GM12878 (cell line): ENCODE measurements around the gene IL1RAP. TPM values are rescaled to one million over a fixed set of nuclear protein-coding genes. Genes with fewer than 3 reads are reported as not detected.

ENCODE experiments used
- ATAC-seq: fragments of 200-7000 bp; cut with Tn5 transposase; 3 replicates; pipeline ENCODE4 v1.9.1; 2020; ENCODE audit warnings: mild to moderate bottlenecking, moderate library complexity
- BruUV-seq: library from RNA; stranded (reverse); fragments of 400-500 nt; replicated peaks from 2 replicates; lab custom pipeline; 2021; lab: Mats Ljungman, UMichigan
- CTCF ChIA-PET: fragments of 300-600 bp; sonication (Branson Sonifier 250); formaldehyde crosslinking; extraction: SDS; loops from one replicate; lab custom pipeline; 2021; ENCODE audit warnings: inconsistent platforms; lab: Yijun Ruan, JAX
- POLR2A ChIA-PET: fragments of 350-600 bp; formaldehyde crosslinking; extraction: SDS; loops from one replicate; lab custom pipeline; 2021; ENCODE audit warnings: inconsistent platforms; lab: Charles Lee
- RAD21 ChIA-PET: fragments of 300-600 bp; sonication (Branson Sonifier 250); formaldehyde crosslinking; loops from one replicate; lab custom pipeline; 2023; ENCODE audit warnings: antibody characterized with exemption; ENCODE audit not compliant: unreplicated experiment; lab: Charles Lee
- SMC1A ChIA-PET: fragments of 300-600 bp; sonication (Branson Sonifier 250); formaldehyde crosslinking; loops from one replicate; lab custom pipeline; 2023; ENCODE audit not compliant: unreplicated experiment, uncharacterized antibody; lab: Charles Lee
- DNase-seq: peaks from one replicate; pipeline ENCODE4 v3.0.0-alpha.2; 2011; ENCODE audit warnings: low read depth, low spot score
- FAIRE-seq: peaks from 3 replicates; lab custom pipeline; 2011; peaks lifted over from hg19 to GRCh38; lab: Jason Lieb, UNC
- H2AFZ ChIP-seq: 2 replicates; pipeline ENCODE4 v1.6.0; 2011; ENCODE audit warnings: low read depth, low read length, control low read depth; ENCODE audit not compliant: control insufficient read depth
- H3K27ac ChIP-seq: 2 replicates; pipeline ENCODE4 v1.5.1; 2011; ENCODE audit warnings: control low read depth; ENCODE audit not compliant: control insufficient read depth, insufficient read depth
- H3K27me3 ChIP-seq, 2 experiments: replicated peaks in 1 of 2; 2 replicates each; pipeline versions ENCODE4 v1.6.0 to v1.6.1; 2011; ENCODE audit warnings: low read length in 1 of 2; ENCODE audit not compliant: control insufficient read depth in 2 of 2, insufficient read depth in 2 of 2
- H3K36me3 ChIP-seq, 2 experiments: 2 replicates each; pipeline ENCODE4 v1.5.1; 2011; ENCODE audit warnings: low read length in 1 of 2; ENCODE audit not compliant: control insufficient read depth in 2 of 2, insufficient read depth in 2 of 2
- H3K4me1 ChIP-seq: 2 replicates; pipeline ENCODE4 v1.6.1; 2011; ENCODE audit warnings: mild to moderate bottlenecking, low read length, moderate library complexity, mixed read lengths; ENCODE audit not compliant: control insufficient read depth, insufficient read depth
- H3K4me2 ChIP-seq: 2 replicates; pipeline ENCODE4 v1.6.0; 2011; ENCODE audit warnings: control low read depth; ENCODE audit not compliant: control insufficient read depth, insufficient read depth
- H3K4me3 ChIP-seq: fragments of 200-600 bp; sonication (generic); 2 replicates; pipeline ENCODE4 v1.5.1; 2016
- H3K79me2 ChIP-seq: 2 replicates; pipeline ENCODE4 v1.6.0; 2011; ENCODE audit warnings: low read length; ENCODE audit not compliant: control insufficient read depth, insufficient read depth
- H3K9ac ChIP-seq: 2 replicates; pipeline ENCODE4 v1.8.0; 2011; ENCODE audit warnings: low read length, control low read depth, mixed read lengths; ENCODE audit not compliant: control insufficient read depth, insufficient read depth
- H3K9me3 ChIP-seq: replicated peaks from 3 replicates; pipeline ENCODE4 v1.5.1; 2011; ENCODE audit warnings: mild to moderate bottlenecking, low read length; ENCODE audit not compliant: control insufficient read depth, insufficient read depth
- H4K20me1 ChIP-seq: 2 replicates; pipeline ENCODE4 v1.6.0; 2011; ENCODE audit not compliant: control insufficient read depth, insufficient read depth
- ATF7 ChIP-seq: fragments of 450-650 bp; IDR thresholded peaks from 2 replicates; pipeline ENCODE4 v1.6.1; 2016; ENCODE audit warnings: low read depth, mild to moderate bottlenecking
- CREM ChIP-seq: IDR thresholded peaks from 2 replicates; pipeline ENCODE4 v1.6.1; 2014; ENCODE audit warnings: antibody characterized with exemption, low read depth
- EED ChIP-seq: sonication (generic); IDR thresholded peaks from 2 replicates; pipeline ENCODE4 v1.6.1; 2016; ENCODE audit warnings: antibody characterized with exemption, low read depth
- EGR1 ChIP-seq, 2 experiments: IDR thresholded peaks; 1 replicate in 1 of 2; 2 replicates in 1 of 2; pipeline ENCODE4 v1.6.1; 2011 to 2012; ENCODE audit warnings: low read depth in 2 of 2, low read length in 2 of 2, borderline replicate concordance in 1 of 2, mild to moderate bottlenecking in 1 of 2, moderate library complexity in 1 of 2
- ETV6 ChIP-seq, 2 experiments: fragments of 450-650 bp in 1 of 2; IDR thresholded peaks in 1 of 2; conservative IDR thresholded peaks in 1 of 2; 2 replicates each; pipeline ENCODE4 v1.6.1; 2014; ENCODE audit warnings: antibody characterized with exemption in 1 of 2, borderline replicate concordance in 1 of 2, low read depth in 1 of 2, mild to moderate bottlenecking in 1 of 2, moderate library complexity in 1 of 2
- FOS ChIP-seq: IDR thresholded peaks from 3 replicates; pipeline ENCODE4 v1.6.1; 2011; ENCODE audit warnings: borderline replicate concordance; ENCODE audit not compliant: insufficient read length; ENCODE audit errors: extremely low read depth
- FOXM1 ChIP-seq: IDR thresholded peaks from 2 replicates; pipeline ENCODE4 v1.6.1; 2012; ENCODE audit warnings: low read depth, mild to moderate bottlenecking, inconsistent platforms, low read length, moderate library complexity
- HCFC1 ChIP-seq: fragments of 150-350 bp; IDR thresholded peaks from 2 replicates; pipeline ENCODE4 v1.6.1; 2014; ENCODE audit warnings: low read length
- POLR2AphosphoS5 ChIP-seq: IDR thresholded peaks from 2 replicates; pipeline ENCODE4 v1.6.1; 2011; ENCODE audit warnings: mild to moderate bottlenecking, low read length, inconsistent platforms
- RELA ChIP-seq: fragments of 450-650 bp; IDR thresholded peaks from 2 replicates; pipeline ENCODE4 v1.8.0; 2014; ENCODE audit warnings: borderline replicate concordance; ENCODE audit not compliant: partially characterized antibody
- SUPT20H ChIP-seq: IDR thresholded peaks from 2 replicates; pipeline ENCODE4 v1.6.1; 2011; ENCODE audit warnings: low read depth, mild to moderate bottlenecking, low read length, moderate library complexity, borderline replicate concordance; ENCODE audit not compliant: control insufficient read depth
- TCF7 ChIP-seq: IDR thresholded peaks from 2 replicates; pipeline ENCODE4 v1.6.1; 2014; ENCODE audit warnings: antibody characterized with exemption, borderline replicate concordance
- ZNF384 ChIP-seq: IDR thresholded peaks from 2 replicates; pipeline ENCODE4 v1.6.1; 2012; ENCODE audit warnings: low read depth, mild to moderate bottlenecking, low read length, improper control_type of control experiment, borderline replicate concordance
- WGBS: methylation state at CpG from one replicate; pipeline ENCODE4 v1.1.6; 2016; ENCODE audit warnings: low lambda C conversion rate; ENCODE audit not compliant: insufficient replicate concordance, insufficient coverage; ENCODE audit errors: missing lambda C conversion rate; 5-methylcytosine and 5-hydroxymethylcytosine counted together
- in situ Hi-C: fragments of 300-500 bp; cut with MboI; formaldehyde crosslinking; loops from 9 replicates; pipeline ENCODE4 v1.14.3; 2018; ENCODE audit warnings: mixed read lengths
- intact Hi-C: fragments of 100-400 bp; cut with micrococcal nuclease; formaldehyde crosslinking; loops from one replicate; pipeline ENCODE4 v1.14.2; 2022; ENCODE audit not compliant: unreplicated experiment
- polyA plus RNA-seq, 11 experiments: library from polyadenylated mRNA; depleted of rRNA in 4 of 11; unstranded in 6 of 11; stranded (reverse) in 5 of 11; fragments of >200 nt; fragmentation: Nextera tagmentation in 4 of 11; fragmentation: Illumina TruSeq in 1 of 11; extraction: Ambion mirVana in 4 of 11; extraction: Trizol in 1 of 11; gene quantifications; 1 replicate in 1 of 11; 2 replicates in 10 of 11; pipeline versions ENCODE4 v1.2.1 to v1.2.3, GENCODE V29; 2011 to 2016; ENCODE audit warnings: inconsistent platforms in 2 of 11, missing spikeins in 2 of 11, low read depth in 1 of 11
- total RNA-seq, 4 experiments: library from RNA; depleted of rRNA in 3 of 4; stranded (reverse); fragments of >200 nt in 3 of 4; fragmentation: Illumina TruSeq in 1 of 4; extraction: Trizol in 1 of 4; gene quantifications; 2 replicates each; pipeline versions ENCODE4 v1.2.1 to v1.2.3, GENCODE V29; 2013 to 2021
- TF ChIP-seq, protein P1 (sequence below), 3 experiments: IDR thresholded peaks in 2 of 3; conservative IDR thresholded peaks in 1 of 3; 2 replicates each; pipeline ENCODE4 v1.5.1; 2011; ENCODE audit warnings: low read depth in 3 of 3, low read length in 3 of 3, mild to moderate bottlenecking in 3 of 3, control low read depth in 2 of 3, moderate library complexity in 2 of 3, inconsistent platforms in 1 of 3, mixed read lengths in 1 of 3; ENCODE audit not compliant: control insufficient read depth in 2 of 3, insufficient read depth in 1 of 3; ENCODE audit errors: extremely low read depth in 1 of 3
- TF ChIP-seq, protein P2 (sequence below): fragments of 450-650 bp; IDR thresholded peaks from 2 replicates; pipeline ENCODE4 v1.6.1; 2017; ENCODE audit warnings: mild to moderate bottlenecking, moderate library complexity
- TF ChIP-seq, protein P3 (sequence below): IDR thresholded peaks from 2 replicates; pipeline ENCODE4 v1.6.1; 2011; ENCODE audit warnings: borderline replicate concordance, low read depth, mild to moderate bottlenecking, moderate library complexity, mixed read lengths, low read length; ENCODE audit not compliant: insufficient read depth; ENCODE audit errors: extremely low read length
- TF ChIP-seq, protein P4 (sequence below): IDR thresholded peaks from 2 replicates; pipeline ENCODE4 v1.6.1; 2011; ENCODE audit warnings: low read depth, mild to moderate bottlenecking, low read length, moderate library complexity, borderline replicate concordance; ENCODE audit errors: extremely low read depth

Gene IL1RAP
- total and polyA plus RNA-seq, 10 of the 15 experiments (the other 5 are each of a cell fraction or from before 2014, with no cell fraction given) = 0.17 to 1.0 (median 0.44) TPM; not detected in 1

DNA sequence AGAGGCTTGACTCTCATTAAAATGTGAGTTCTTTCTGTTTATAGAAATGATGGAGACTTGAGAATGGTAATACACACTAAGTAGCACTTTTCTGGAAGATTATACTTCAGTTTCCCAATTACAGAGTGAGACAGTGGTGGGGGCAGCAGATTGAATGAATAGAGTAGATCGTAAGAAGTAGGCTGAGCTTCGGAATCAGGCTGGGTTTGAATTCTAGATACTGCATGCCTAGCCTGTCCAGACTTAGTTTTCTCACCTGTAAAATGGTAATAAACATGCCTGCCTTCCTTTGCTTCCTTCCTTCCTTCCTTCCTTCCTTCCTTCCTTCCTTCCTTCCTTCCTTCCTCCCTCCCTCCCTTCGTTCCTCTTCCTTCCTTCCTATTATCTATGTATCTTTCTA is 8.1 kb downstream of the IL1RAP start:
- Histone ChIP-seq H3K9ac (no peak overlapping the region), H3K27me3 (no peaks in the 10 kb centered on the region), H3K4me3 (no peak overlapping the region), H3K27ac (no peak overlapping the region), H3K4me2 (no peak overlapping the region), H3K9me3 (peaks cover 1% of the 10 kb centered on the region; the same call in 1 of the 3 replicates), H4K20me1 (no peaks in the 10 kb centered on the region), H2AFZ (no peak overlapping the region), H3K4me1 (no peaks in the 10 kb centered on the region), H3K36me3 (no peaks in the 10 kb centered on the region), H3K79me2 (no peaks in the 10 kb centered on the region)
- FAIRE-seq (no peak), DNase-seq (no peak), ATAC-seq (no peak)
- ChIA-PET RAD21 (no interaction called here), POLR2A (no interaction called here), SMC1A (no interaction called here), CTCF (no interaction called here)
- intact Hi-C loops (no loop called here), in situ Hi-C loops (no loop called here)
- no peak for TF ChIP-seq ZNF384
- TF ChIP-seq POLR2AphosphoS5 = no peak
- TF ChIP-seq EED = no peak
- TF ChIP-seq HCFC1 = no peak
- TF ChIP-seq SUPT20H = no peak
- no peak for TF ChIP-seq RELA
- TF ChIP-seq EGR1 (IDR thresholded peaks at IDR 0.05; ENCODE audit: borderline replicate concordance in 1 of 2, low read depth in 2 of 2, low read length in 2 of 2) = no peak
- TF ChIP-seq FOXM1 = no peak
- TF ChIP-seq, protein P1, sequence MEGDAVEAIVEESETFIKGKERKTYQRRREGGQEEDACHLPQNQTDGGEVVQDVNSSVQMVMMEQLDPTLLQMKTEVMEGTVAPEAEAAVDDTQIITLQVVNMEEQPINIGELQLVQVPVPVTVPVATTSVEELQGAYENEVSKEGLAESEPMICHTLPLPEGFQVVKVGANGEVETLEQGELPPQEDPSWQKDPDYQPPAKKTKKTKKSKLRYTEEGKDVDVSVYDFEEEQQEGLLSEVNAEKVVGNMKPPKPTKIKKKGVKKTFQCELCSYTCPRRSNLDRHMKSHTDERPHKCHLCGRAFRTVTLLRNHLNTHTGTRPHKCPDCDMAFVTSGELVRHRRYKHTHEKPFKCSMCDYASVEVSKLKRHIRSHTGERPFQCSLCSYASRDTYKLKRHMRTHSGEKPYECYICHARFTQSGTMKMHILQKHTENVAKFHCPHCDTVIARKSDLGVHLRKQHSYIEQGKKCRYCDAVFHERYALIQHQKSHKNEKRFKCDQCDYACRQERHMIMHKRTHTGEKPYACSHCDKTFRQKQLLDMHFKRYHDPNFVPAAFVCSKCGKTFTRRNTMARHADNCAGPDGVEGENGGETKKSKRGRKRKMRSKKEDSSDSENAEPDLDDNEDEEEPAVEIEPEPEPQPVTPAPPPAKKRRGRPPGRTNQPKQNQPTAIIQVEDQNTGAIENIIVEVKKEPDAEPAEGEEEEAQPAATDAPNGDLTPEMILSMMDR (IDR thresholded peaks at IDR 0.05 in 2 of 3, conservative IDR thresholded peaks at IDR 0.05 in 1 of 3; ENCODE audit: control insufficient read depth in 2 of 3, extremely low read depth in 1 of 3, insufficient read depth in 1 of 3, low read depth in 3 of 3, low read length in 3 of 3) = no peak
- no peak for TF ChIP-seq ETV6 (conservative IDR thresholded peaks at IDR 0.05 in 1 of 2, IDR thresholded peaks at IDR 0.05 in 1 of 2; ENCODE audit: borderline replicate concordance in 1 of 2, low read depth in 1 of 2)
- TF ChIP-seq CREM = no peak
- no peak for TF ChIP-seq TCF7
- no peak for TF ChIP-seq FOS
- TF ChIP-seq, protein P2, sequence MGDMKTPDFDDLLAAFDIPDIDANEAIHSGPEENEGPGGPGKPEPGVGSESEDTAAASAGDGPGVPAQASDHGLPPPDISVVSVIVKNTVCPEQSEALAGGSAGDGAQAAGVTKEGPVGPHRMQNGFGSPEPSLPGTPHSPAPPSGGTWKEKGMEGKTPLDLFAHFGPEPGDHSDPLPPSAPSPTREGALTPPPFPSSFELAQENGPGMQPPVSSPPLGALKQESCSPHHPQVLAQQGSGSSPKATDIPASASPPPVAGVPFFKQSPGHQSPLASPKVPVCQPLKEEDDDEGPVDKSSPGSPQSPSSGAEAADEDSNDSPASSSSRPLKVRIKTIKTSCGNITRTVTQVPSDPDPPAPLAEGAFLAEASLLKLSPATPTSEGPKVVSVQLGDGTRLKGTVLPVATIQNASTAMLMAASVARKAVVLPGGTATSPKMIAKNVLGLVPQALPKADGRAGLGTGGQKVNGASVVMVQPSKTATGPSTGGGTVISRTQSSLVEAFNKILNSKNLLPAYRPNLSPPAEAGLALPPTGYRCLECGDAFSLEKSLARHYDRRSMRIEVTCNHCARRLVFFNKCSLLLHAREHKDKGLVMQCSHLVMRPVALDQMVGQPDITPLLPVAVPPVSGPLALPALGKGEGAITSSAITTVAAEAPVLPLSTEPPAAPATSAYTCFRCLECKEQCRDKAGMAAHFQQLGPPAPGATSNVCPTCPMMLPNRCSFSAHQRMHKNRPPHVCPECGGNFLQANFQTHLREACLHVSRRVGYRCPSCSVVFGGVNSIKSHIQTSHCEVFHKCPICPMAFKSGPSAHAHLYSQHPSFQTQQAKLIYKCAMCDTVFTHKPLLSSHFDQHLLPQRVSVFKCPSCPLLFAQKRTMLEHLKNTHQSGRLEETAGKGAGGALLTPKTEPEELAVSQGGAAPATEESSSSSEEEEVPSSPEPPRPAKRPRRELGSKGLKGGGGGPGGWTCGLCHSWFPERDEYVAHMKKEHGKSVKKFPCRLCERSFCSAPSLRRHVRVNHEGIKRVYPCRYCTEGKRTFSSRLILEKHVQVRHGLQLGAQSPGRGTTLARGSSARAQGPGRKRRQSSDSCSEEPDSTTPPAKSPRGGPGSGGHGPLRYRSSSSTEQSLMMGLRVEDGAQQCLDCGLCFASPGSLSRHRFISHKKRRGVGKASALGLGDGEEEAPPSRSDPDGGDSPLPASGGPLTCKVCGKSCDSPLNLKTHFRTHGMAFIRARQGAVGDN = no peak
- no peak for TF ChIP-seq ATF7
- TF ChIP-seq, protein P3, sequence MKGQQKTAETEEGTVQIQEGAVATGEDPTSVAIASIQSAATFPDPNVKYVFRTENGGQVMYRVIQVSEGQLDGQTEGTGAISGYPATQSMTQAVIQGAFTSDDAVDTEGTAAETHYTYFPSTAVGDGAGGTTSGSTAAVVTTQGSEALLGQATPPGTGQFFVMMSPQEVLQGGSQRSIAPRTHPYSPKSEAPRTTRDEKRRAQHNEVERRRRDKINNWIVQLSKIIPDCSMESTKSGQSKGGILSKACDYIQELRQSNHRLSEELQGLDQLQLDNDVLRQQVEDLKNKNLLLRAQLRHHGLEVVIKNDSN = no peak
- TF ChIP-seq, protein P4, sequence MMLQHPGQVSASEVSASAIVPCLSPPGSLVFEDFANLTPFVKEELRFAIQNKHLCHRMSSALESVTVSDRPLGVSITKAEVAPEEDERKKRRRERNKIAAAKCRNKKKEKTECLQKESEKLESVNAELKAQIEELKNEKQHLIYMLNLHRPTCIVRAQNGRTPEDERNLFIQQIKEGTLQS = no peak
- BruUV-seq = no TSS peak
- 35% methylated on average over 3 of the region's 3 CpGs for WGBS
